Fibroblast of the aortic adventitia (primary cell): ENCODE data around the gene EXOC4. TPM values are rescaled to one million over a fixed set of nuclear protein-coding genes. Genes with fewer than 3 reads are reported as not detected.

Experiments
- DNase-seq: peaks from one replicate; pipeline ENCODE4 v3.0.0-alpha.2; 2010; ENCODE audit warnings: low read depth
- H3K4me3 ChIP-seq: 2 replicates; pipeline ENCODE4 v1.5.1; 2011; ENCODE audit warnings: low read depth, mild to moderate bottlenecking, control low read depth, low read length, moderate library complexity
- total RNA-seq: library from RNA; depleted of rRNA; stranded (reverse); fragments of >200 nt; gene quantifications from 2 replicates; pipeline ENCODE4 v1.2.3, GENCODE V29; 2012; ENCODE audit warnings: low replicate concordance
- TF ChIP-seq, protein P1 (sequence below): IDR thresholded peaks from 2 replicates; pipeline ENCODE4 v1.5.1; 2011; ENCODE audit warnings: mild to moderate bottlenecking, low read length, control low read depth, inconsistent platforms; ENCODE audit not compliant: insufficient read depth

Gene EXOC4
- total RNA-seq, 1 donor, result 105 TPM

DNA sequence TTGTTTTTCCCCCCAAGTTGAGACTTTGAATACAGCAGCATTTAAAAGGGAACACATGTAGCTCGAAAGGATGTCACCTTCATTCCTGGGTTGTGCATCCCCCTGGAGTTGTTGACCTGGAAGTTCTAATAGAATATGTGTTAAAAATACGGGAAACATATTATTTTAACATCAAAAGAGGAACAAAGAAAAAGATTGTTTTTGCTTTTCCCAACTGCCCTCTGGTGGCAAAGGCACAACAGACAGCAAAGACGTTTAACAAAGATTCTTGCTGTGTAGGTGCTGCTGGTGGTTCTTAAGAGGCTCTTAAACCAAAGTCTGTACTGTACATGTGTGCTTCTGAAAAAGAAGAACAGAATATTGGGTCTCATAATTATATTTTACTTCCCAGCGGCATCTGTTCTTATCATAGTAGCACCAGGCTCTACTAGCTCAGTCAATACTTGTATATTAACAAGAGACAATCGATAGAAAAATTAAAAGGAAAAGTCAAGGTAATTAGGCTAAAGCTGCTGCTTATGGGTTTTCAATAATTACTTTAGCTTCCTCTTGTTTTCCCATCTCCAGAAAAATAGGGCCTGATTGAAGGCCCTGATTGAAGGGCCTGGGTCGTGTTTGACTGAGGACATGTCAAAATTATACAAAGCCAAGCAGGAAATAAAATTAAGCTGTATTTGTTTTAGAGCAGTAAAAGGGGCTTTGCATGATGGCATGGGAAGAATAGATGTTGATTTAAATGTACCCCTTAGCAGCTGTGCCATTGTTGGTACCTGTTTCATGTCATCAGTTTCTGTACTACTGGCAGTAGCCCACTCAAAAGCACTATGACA lies 490.0 kb downstream of the EXOC4 start:
- DNase-seq, result peak; percentile 60
- TF ChIP-seq, protein P1, sequence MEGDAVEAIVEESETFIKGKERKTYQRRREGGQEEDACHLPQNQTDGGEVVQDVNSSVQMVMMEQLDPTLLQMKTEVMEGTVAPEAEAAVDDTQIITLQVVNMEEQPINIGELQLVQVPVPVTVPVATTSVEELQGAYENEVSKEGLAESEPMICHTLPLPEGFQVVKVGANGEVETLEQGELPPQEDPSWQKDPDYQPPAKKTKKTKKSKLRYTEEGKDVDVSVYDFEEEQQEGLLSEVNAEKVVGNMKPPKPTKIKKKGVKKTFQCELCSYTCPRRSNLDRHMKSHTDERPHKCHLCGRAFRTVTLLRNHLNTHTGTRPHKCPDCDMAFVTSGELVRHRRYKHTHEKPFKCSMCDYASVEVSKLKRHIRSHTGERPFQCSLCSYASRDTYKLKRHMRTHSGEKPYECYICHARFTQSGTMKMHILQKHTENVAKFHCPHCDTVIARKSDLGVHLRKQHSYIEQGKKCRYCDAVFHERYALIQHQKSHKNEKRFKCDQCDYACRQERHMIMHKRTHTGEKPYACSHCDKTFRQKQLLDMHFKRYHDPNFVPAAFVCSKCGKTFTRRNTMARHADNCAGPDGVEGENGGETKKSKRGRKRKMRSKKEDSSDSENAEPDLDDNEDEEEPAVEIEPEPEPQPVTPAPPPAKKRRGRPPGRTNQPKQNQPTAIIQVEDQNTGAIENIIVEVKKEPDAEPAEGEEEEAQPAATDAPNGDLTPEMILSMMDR, result peak; percentile 70
- H3K4me3 ChIP-seq, result no peak overlapping the region

DNA sequence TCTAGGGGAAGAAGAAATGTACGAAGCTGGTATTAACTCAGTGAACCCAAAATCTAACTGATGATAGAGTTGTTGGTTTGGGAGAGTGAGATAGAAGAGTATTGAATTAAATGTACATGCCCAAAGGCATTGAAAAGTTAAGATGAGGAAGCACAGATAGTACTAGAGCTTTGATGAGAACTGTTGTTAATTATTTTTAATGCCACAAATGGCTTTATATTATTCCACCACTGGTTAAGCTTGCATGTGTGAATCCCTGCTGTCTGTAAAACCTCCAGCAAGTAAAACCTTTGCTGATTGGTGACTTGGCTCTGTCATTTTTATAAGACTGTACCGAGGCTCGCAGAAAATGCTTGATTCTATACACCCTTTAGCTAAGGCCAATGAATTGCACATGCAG lies 491.6 kb downstream of the EXOC4 start:
- H3K4me3 ChIP-seq, result no peak overlapping the region
- DNase-seq, result no peak
- TF ChIP-seq, protein P1, result no peak

DNA sequence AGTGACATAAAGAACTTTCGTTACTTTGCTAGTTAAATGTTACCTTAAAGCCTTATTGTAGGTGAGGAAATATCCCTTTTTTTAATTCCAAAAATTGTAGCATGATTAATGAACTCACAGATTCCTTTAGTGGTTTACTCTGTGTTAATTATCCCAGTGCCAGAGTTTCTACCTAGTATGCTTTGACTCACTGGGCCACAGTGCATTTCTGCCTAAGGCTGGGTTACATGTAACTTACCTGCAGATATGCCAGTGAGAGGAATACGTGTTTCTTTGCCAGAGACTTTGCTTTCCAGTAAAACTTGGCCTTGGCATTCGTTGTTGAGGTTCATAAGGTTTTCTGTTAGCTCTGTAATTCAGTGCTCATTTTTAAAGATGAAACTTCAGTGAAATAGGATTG lies 493.4 kb downstream of the EXOC4 start:
- no peak for DNase-seq
- H3K4me3 ChIP-seq, result no peak overlapping the region
- TF ChIP-seq, protein P1, result no peak

DNA sequence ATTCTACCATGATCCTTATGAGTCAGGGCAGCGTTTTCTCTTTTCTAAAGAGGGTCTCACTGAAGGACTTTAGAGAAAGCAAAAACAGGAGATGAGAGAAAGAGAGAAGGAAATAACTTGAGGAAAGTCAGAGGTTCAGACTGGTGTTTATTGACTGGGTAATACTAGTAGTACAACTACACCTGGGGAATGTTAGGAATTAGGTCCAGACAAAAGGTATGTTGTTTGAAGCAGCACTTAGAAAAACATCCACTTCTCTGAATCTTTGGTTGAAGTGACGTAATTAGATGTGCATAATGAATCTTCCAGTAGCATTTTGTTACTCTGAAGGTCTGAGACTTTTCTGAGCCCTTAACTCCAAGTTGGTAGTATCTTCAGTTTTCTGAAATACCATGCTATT lies 494.0 kb downstream of the EXOC4 start:
- TF ChIP-seq, protein P1, result no peak
- DNase-seq, result no peak
- H3K4me3 ChIP-seq, result no peak overlapping the region

DNA sequence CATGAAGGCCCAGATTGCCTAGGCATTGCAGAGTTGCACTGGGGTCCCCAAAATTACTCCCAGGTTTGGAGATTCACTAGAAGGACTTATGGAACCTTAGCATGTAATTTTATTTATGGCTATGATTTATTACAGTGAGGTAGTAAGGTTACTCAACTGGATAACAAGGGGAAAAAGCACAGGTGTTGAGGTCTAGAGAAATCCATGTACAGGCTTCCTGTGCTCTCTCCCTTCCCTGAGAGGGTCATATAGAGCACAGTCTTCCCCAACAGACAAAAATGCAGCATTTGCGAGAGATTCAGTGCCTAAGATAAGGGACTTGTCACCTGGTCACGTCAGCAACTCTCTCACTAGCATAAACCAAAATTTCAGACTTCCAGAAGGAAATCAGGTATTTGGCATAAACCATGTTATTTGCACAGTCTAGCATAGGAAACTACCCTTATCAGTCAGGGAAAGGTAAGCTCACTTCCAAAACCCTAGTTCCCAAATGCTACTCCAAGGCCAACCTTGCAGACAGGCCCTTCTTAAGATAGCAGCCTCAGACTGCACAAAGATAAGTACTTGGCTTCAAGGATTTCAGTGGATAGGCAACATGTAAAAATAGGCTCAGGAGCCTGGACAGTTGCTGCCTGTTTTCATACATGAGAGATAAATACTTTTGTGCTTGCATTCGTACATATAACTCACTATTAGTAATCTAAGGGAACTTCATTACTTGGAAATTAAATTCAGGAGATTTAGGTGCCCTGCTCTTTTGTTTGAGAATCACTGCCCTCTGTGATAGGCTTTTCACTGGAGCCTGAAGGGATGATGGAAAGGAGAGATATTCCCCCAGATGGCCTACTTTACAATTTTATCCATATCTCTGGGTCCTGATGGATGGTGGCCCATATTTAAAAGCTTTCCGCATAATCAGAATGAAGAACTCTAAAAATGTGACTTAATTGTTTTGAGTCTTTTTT lies 495.8 kb downstream of the EXOC4 start:
- TF ChIP-seq, protein P1, result no peak
- no peak for DNase-seq
- no peak overlapping the region for H3K4me3 ChIP-seq

DNA sequence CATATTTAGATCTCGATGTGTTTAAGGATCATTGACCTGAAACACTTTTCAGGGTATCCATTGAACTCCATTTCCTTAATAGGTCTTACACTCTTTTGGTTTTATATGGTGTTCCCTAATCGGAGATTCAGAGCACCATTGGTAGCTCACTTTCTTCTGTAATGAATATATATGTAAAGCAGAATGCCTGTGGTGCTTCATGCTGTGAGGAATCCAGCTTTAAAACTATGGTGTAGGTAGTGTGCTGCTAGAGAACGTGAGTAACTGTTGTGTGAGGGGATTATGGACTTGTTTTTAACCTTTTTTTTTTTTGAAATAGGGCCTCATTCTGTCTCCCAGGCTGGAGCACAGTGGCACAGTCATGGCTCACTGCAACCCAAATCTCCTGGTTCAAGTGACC lies 497.4 kb downstream of the EXOC4 start:
- TF ChIP-seq, protein P1, result no peak
- H3K4me3 ChIP-seq, result no peak overlapping the region
- DNase-seq, result no peak
